ENCODE results near the gene PHKG1.
"Not testable (repeated sequence)": the region's sequence is repeated elsewhere in the genome, so short reads cannot be mapped to it uniquely, and the experiment has no call there.

Gene PHKG1

DNA sequence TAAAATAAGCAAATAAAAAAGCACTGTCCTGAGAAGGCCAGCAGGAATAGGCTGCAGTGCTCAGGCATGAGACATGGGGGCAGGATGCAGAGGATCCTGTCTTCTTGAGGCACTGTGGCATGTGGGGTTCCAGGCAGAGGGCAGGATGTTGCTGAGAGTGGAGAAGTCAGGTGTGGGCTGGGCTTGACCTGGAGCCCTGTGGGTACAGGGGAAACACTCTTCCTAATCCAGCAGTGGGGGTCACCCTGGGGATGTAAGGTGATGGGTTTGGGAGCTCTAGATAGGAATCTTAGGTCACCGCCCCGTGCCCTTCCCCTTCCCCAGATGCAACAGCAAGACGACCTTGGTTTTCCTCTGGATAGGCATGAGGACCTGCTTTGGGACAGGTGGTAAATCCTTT is 15.1 kb downstream of the PHKG1 start:
- in situ Hi-C loops (cut with HindIII; ENCODE audit: low pct_unique_long_range_greater_than_20kb, low sequenced_read_pairs) = no loop called here
- TF ChIP-seq JUND (IDR thresholded peaks at IDR 0.05; ENCODE audit: low read depth) = no peak

DNA sequence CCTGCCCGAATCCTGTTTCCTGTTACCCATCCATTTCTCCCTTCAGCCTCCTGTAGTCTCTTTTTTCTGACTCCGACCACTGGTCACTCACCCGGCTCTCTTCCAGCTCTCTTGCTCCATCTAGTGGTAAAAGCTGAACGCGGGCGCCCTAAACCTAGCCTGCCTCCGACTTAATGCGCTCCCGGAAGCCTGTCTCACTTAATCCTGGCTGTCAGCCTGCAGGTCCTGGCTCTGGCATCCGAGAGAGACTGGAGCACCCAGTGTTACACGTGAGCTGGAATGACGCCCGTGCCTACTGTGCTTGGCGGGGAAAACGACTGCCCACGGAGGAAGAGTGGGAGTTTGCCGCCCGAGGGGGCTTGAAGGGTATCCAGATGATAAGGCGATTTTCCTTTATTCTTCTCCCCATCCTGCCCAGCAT is 18.4 kb downstream of the PHKG1 start:
- in situ Hi-C loops (cut with HindIII; ENCODE audit: low pct_unique_long_range_greater_than_20kb, low sequenced_read_pairs) = no loop called here
- peak; percentile 60 to 98 for DNase-seq (ENCODE audit: low read depth in 1 of 2, low spot score in 1 of 2)
- no peak for TF ChIP-seq JUND (IDR thresholded peaks at IDR 0.05; ENCODE audit: low read depth)

More for the DNA sequence above, 15.1 kb downstream of the PHKG1 start:
- no peak for DNase-seq (ENCODE audit: low read depth in 1 of 2, low spot score in 1 of 2)

DNA sequence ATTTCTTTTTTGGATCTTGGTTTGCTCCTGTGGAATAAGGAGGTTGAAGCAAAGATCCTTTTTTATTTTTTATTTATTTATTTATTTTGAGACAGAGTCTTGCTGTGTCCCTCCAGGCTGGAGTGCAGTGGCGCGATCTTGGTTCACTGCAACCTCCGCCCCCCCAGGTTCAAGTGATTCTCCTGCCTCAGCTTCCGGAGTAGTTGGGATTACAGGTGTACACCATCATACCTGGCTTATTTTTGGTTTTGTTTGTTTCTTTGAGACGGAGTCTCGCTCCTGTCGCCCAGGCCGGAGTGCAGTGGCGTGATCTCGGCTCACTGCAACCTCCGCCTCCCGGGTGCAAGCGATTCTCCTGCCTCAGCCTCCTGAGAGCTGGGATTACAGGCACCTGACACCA is 26.4 kb downstream of the PHKG1 start:
- in situ Hi-C loops (cut with HindIII; ENCODE audit: low pct_unique_long_range_greater_than_20kb, low sequenced_read_pairs); DNase-seq (ENCODE audit: low read depth in 1 of 2, low spot score in 1 of 2): not testable (repeated sequence)

DNA sequence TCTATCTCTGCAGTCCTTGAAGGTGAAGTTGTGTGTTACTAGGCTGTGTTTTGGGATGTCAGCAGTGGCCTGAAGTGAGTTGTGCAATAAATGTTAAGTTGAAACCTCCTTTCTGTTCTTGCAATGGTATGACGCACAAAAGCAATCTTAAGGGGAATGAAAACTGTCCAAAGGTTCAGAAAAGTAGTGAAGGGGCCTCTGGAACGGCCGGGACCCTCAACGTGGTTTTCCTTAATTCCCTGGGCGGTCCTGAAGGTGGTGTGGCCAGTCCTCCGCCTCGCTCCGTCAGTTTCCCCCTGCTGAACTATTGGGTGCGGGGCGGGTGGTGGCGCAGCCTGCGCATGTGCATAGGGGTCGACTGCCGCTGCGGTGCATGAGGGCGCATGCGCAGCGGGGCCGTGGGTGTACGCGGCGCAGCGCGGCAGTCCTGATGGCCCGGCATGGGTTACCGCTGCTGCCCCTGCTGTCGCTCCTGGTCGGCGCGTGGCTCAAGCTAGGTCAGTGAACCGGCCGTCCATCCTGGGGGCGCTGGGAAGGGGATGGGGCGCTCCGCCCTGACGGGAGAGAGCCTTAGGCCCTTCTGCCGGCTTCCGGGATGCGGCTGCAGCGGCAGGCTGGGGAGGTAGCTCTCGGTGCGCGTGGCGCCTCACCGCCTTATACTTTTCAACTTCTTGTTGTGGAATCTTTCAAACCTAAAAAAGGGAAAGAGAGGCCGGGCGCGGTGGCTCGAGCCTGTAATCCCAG is 28.7 kb downstream of the PHKG1 start, which contains the start of gene SUMF2:
TSS of gene SUMF2 (plus strand) at position 405 of the 744 bp plus-strand sequence. CDS start at position 431, 26 bp downstream.
- peak; percentile 94 to 99 for DNase-seq (ENCODE audit: low read depth in 1 of 2, low spot score in 1 of 2)
- in situ Hi-C loops (cut with HindIII; ENCODE audit: low pct_unique_long_range_greater_than_20kb, low sequenced_read_pairs) = no loop called here
- no peak for TF ChIP-seq JUND (IDR thresholded peaks at IDR 0.05; ENCODE audit: low read depth)

DNA sequence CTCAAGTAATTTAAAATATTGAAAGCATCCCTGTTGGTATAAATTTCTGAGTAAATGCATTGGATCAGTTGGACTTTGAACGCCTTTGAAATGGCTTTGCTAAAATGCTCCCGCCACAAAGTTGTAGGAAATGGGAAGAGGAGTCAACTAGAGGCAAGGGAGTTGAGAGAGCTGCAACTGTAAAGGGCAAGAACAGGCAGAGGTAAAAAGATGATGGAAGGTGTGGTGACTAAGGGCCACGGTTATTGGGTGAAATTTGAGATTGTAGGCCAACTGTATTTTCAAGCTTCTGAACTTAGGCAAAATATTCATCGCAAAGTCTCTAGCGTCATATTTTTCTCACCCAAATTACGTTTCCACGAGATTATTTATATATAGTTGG is 29.3 kb downstream of the PHKG1 start:
- in situ Hi-C loops (cut with HindIII; ENCODE audit: low pct_unique_long_range_greater_than_20kb, low sequenced_read_pairs) = no loop called here
- TF ChIP-seq JUND (IDR thresholded peaks at IDR 0.05; ENCODE audit: low read depth) = no peak
- DNase-seq (ENCODE audit: low read depth in 1 of 2, low spot score in 1 of 2) = no peak

DNA sequence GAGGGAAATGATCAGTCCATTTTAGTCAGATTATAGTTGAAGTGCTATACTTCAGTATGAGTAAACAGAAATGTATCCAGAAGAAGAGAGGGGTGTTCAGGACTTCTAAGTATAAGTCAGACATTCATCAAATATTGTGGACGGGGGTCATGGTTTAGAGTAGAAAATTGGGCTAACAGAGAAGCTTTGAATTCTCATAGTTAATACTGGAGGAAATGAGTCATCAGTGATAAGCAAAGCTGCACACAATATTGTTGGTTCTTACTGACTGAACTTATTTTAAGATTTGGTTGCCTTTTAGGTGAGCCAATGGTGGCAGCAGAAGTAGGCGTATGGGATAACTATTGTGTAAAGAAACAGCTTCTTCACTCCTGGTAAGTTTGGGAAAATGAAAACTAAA is 30.4 kb downstream of the PHKG1 start:
- TF ChIP-seq JUND (IDR thresholded peaks at IDR 0.05; ENCODE audit: low read depth) = no peak
- in situ Hi-C loops (cut with HindIII; ENCODE audit: low pct_unique_long_range_greater_than_20kb, low sequenced_read_pairs) = no loop called here
- DNase-seq (ENCODE audit: low read depth in 1 of 2, low spot score in 1 of 2) = no peak

DNA sequence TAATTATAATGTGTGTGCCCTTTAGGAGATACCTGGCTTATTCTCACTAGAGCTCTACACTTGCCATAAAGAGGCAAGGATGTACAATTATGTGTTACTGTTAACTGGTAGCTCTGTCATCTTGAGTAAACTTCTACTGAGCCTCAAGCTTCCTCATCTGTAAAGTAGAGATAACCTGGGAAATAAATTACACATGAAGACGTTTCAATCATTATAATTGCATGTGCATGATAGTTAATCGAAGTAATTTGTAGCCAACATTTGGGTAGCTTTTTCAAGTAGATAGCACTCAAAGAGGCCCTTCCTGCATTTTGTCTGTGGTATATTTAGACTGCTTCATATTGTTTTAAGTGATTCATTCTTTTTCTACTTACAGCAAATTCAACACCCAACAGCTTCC is 38.8 kb downstream of the PHKG1 start:
- no peak for DNase-seq (ENCODE audit: low read depth in 1 of 2, low spot score in 1 of 2)
- in situ Hi-C loops (cut with HindIII; ENCODE audit: low pct_unique_long_range_greater_than_20kb, low sequenced_read_pairs) = no loop called here
- no peak for TF ChIP-seq JUND (IDR thresholded peaks at IDR 0.05; ENCODE audit: low read depth)

DNA sequence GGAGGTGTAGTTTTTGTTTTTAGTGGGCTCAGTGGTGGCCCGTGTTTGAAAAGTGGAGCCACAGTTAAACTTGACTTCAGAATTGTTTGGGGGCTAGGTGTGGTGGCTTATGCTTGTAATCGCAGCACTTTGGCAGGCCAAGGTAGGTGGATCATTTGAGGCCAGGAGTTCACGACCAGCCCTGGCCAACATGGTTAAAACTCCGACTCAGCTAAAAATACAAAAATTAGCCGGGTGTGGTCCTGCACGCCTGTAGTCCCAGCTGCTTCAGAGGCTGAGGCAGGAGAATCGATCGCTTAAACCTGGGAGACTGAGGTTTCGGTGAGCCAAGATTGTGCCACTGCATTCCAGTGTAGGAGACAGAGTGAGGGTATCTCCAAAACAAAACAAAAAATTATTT is 39.4 kb downstream of the PHKG1 start:
- no peak for TF ChIP-seq JUND (IDR thresholded peaks at IDR 0.05; ENCODE audit: low read depth)
- in situ Hi-C loops (cut with HindIII; ENCODE audit: low pct_unique_long_range_greater_than_20kb, low sequenced_read_pairs) = no loop called here
- no peak for DNase-seq (ENCODE audit: low read depth in 1 of 2, low spot score in 1 of 2)

DNA sequence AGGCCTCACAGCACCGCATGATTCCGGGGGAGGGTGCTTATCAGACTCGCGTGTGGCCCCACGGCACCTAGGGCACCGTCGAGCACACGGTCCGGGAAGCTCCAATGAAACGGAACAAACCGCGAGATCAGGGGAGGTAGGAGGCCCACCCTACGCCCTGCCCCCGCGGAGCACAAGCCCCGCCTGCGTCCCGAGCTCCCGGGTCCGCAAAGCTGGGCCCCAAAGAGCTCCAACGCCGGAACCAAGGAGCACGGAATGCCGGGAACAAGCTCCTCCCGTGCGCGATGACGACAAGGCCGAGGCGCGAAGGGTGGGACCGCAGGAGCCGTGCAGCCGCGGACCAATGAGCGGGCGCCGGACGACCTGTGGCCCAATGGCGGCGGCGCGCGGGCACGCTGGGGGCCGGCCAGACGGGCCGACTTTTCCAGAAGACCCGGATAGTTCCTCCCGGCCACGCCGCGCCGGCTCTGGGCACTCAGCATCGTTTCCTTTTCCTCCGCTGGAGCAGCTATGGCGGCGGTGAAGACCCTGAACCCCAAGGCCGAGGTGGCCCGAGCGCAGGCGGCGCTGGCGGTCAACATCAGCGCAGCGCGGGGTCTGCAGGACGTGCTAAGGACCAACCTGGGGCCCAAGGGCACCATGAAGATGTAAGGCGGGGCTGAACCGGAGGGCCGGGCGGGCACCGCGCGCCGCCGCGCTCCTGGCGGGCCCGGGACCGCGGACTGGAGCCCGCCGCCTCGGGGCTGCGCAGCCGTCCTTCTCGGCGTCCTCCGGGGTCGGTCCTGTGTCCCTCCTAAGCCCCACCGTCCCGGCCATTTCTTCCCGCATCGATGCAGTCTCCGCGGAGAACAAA is 41.2 kb downstream of the PHKG1 start, which contains the start of the genes CCT6A and PSPH:
TSS of gene CCT6A (plus strand) at position 427 of the 853 bp plus-strand sequence. CDS start at position 511, 84 bp downstream.
TSS of gene PSPH (minus strand) at position 106 of the 853 bp plus-strand sequence. CDS start 30,232 bp downstream, outside the sequence.
- DNase-seq (ENCODE audit: low read depth in 1 of 2, low spot score in 1 of 2) = peak; percentile 96 to 99
- in situ Hi-C loops (cut with HindIII; ENCODE audit: low pct_unique_long_range_greater_than_20kb, low sequenced_read_pairs) = no loop called here
- no peak for TF ChIP-seq JUND (IDR thresholded peaks at IDR 0.05; ENCODE audit: low read depth)

DNA sequence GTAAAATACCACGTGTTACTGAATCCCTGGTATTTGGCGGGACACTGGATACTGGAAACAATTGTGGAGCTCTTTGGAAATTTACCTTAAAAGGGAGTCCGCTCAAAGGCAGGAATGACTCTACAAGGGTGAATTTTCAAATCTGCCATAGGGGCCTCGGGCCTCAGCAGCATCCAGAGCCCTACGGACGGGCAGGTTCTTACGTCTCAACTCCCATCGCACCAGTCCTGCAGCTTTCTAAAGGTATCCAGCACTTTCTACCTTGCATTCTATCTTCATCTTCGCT is 41.8 kb downstream of the PHKG1 start:
- TF ChIP-seq JUND (IDR thresholded peaks at IDR 0.05; ENCODE audit: low read depth) = no peak
- DNase-seq (ENCODE audit: low read depth in 1 of 2, low spot score in 1 of 2) = no peak
- in situ Hi-C loops (cut with HindIII; ENCODE audit: low pct_unique_long_range_greater_than_20kb, low sequenced_read_pairs) = no loop called here

DNA sequence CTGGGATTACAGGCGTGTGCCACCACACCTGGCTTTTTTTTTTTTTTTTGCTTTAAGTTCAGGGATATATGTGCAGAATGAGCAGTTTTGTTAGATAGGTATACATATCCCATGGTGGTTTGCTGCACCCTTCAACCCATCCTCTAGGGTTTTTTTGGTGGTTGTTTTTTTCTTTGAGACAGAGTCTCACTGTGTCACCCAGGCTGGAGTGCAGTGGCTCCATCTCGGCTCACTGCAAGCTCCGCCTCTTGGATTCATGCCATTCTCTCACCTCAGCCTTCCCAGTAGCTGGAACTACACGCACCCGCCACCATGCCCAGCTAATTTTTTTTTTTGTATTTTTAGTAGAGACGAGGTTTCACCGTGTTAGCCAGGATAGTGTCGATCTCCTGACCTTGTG is 44.0 kb downstream of the PHKG1 start:
- DNase-seq (ENCODE audit: low read depth in 1 of 2, low spot score in 1 of 2) = peak in 1 of 2 experiments; percentile 77
- in situ Hi-C loops (cut with HindIII; ENCODE audit: low pct_unique_long_range_greater_than_20kb, low sequenced_read_pairs) = not testable (repeated sequence)

DNA sequence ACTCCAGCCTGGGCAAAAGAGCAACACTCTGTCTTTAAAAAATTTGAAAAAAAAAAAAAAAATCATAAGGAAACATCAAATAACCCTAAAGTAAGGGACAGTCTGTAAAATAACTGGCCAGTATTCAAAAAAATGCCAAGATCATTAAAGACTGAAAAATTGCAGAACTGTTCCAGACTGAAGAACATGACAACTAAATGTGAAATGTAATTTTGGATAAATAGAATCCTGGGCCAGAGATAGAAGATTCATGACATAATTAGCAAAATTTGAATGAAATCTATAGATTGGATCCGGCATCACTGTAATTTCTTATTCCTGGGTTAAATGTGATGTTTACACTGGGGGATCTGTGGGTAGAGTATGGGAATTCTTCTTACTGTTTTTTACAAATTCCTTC is 44.5 kb downstream of the PHKG1 start:
- no peak for TF ChIP-seq JUND (IDR thresholded peaks at IDR 0.05; ENCODE audit: low read depth)
- DNase-seq (ENCODE audit: low read depth in 1 of 2, low spot score in 1 of 2) = no peak
- in situ Hi-C loops (cut with HindIII; ENCODE audit: low pct_unique_long_range_greater_than_20kb, low sequenced_read_pairs) = no loop called here

DNA sequence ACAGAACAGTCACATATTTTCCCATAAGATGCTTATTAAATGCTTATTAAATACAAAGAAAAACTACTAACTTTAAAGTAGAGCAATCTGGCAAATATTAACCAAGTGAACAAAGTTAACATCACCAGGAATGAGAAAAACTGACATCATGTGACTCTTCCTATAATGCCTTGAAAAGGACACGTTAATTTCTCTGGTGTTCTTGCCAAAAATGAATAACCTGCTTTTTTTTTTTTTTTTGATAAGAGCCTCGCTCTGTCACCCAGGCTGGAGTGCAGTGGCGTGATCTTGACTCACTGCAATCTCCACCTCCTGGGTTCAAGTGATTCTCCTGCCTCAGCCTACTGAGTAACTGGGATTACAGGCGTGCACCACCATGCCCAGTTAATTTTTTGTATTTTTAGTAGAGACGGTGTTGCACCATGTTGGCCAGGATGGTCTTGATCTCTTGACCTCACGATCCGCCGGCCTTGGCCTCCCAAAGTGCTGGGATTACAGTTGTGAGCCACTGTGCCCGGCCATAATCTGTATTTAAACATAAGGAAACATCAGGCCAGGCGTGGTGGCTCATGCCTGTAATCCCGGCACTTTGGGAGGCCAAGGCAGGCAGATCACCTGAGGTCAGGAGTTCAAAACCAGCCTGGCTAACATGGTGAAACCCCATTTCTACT is 45.2 kb downstream of the PHKG1 start:
- in situ Hi-C loops (cut with HindIII; ENCODE audit: low pct_unique_long_range_greater_than_20kb, low sequenced_read_pairs); DNase-seq (ENCODE audit: low read depth in 1 of 2, low spot score in 1 of 2): not testable (repeated sequence)
